HG02623 (cell line): Measurements from ENCODE around the gene NELL1.

ENCODE experiments used
- ATAC-seq: cut with Tn5 transposase; IDR thresholded peaks from one replicate; pipeline ENCODE4 v1.9.1; 2021; ENCODE audit warnings: moderate library complexity; ENCODE audit not compliant: unreplicated experiment

Gene NELL1

DNA sequence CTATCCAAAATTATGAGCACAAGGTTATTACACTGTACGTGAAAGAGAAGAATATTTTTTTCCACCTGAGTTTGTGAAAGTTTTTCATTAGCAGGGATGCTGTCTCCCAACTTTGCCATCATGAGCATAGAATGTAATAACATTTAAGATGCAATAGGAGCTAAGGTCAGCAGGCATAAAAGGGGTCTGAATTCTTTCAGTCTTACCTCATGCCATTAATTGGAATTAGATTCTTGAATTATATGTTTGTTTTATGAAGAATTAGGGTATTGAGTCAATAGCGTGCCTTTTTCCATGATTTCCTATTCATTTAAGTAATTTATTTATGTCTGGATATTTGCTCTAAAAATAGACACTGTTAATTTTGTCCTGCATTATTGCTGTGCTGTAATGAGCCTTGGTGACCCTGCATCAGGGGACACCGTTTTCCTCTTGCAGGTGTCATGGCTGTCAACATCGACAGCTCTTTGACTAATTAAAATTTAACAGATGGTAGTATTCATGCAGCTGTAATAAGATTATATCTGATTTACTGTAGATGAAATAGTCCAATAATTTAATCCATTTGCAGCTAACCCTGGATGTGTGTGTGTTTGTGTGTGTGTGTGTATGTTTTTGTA lies 637.5 kb downstream of the NELL1 start:
- no peak for ATAC-seq

DNA sequence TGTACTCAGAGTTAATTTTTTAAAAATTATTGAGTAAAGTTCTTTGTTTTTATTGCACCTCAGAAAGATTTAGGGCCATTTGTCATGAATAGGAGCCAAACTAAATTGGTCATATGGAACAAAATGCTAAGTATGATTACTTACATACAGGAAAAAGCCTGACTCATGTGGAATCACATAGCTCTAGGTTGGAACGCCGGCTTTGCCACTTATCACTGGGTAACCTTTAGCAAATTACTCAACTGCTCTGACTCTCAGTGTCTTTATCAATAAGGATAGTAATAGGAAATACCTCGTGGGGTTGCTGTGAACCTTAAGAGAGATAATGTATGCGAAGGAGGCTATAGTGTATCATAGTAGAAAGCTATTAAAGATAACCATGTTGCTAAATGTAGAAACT lies 638.5 kb downstream of the NELL1 start:
- ATAC-seq, result no peak

DNA sequence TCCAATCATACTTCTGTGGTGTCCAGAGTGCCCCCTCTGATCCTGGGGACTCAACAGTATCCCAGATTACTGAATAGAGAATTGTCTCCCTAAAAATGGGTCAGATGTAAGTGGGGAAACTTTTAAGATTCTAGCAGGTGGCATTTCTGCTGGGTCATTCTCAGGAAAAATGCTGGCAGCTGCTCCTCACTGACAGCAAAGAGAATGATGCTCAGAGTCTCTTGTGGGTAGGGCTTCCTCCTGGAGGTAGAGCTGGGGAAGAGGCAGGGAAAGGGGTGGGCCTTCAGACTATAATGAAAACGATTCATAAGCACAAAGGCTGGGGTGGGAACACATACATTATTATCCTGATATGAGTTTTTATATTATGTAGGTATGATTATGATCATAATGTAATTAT lies 647.2 kb downstream of the NELL1 start:
- no peak for ATAC-seq

DNA sequence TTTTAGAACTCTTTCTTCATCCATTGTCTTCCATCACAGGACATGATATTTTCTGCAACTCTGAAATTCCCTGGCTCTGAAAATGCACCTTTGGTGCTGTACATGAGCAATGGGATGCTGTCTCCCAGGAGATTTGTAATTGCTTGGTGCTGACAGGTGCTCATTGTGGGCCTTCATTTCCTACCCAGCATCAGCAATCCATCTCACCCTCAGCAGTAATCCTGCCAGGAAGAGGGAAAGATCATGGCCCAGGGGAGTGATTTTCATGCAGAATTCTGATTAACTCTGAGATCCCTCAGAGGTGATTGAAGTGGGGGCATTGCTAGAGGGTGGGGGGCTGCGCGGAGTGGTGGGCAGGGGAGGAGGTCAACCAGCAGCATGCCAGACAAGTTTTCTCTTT lies 651.7 kb downstream of the NELL1 start:
- ATAC-seq, result no peak

DNA sequence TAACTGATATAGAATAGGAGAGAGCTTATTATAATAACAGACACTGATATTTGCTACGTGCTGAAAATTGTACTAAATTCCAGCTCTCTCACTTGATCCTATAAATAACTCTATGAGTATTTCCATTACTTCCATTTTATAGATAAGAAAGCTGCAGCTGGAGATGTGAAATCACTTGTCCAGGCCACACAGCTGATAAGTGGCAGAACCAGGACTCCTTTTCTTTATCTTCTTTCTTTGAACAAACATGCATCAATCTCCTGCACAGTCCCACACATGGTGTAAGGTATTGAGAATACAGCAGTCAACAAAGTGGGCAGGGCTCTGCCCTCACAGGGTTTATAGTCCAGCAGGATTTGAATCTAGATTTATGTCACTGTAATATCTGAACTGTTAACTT lies 652.1 kb downstream of the NELL1 start:
- no peak for ATAC-seq

DNA sequence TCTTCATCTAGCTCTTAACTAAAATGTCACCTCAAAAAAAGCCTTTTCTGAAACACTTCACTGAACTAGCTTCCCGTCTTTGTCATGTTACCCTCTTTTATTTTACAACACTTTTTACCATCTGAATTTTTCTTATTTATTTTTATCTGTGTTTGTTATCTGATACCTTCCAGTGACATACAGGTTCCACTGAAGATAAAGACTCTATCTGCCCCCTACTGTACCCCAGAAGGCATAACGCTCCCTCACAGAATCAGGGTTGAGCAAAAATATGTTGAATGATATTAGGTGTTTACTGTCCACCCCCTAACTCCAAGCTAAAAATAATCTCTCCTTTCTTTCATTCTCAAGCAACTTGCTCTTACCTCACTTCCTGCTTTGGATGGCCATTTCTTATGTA lies 654.2 kb downstream of the NELL1 start:
- ATAC-seq, result no peak

DNA sequence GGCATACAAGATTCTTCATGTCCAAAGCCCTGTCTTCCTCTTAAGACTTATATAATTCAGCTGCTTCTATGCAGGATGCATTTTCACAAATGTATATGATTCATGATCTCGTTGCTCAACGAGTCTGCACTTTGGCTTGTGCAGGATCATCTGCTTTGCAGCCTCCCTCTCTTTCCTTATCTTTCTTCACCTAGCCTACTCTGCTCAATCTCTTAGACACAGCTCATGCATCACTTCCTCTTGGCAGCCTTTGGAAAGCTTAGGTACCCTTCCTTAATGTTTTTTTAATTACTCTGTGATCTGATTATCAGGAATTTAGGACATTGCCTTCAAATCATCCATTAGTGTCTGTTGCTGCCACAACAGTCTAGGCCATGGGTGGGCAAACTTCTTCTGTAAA lies 673.8 kb downstream of the NELL1 start:
- no peak for ATAC-seq

DNA sequence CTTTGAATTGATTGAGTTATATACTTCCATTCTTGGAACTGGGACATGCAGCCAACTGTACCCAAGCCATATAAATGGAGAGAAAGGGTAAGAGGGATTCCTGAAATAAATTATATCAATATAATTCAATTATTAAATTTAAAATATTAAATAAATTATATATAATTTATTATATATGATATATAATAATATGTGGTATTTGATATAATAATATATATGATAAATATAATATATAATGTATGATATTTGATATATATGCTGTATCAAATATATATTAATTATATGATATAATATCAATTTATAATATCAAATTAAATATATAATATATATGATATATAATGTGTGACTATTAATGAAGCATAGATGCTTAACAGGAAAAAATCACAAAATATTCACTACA lies 677.0 kb downstream of the NELL1 start:
- ATAC-seq, result no peak

DNA sequence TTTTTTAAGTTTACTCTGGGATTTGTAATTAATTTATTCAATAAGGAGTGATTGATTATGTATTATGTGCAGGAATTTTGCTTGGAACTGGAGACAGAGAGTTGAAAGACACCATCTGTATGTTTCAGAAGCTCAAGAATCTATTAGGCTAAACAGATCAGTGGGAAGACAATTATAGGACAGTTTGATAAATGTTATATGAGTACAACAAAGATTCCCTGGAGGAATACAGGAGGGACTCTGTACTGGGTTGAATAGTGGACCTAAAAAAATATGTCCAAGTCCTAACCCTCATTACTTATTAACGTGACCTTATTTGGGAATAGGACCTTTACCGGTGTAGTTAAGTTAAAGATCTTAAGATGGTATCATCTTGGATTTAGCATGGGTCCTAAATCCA lies 681.2 kb downstream of the NELL1 start:
- no peak for ATAC-seq

DNA sequence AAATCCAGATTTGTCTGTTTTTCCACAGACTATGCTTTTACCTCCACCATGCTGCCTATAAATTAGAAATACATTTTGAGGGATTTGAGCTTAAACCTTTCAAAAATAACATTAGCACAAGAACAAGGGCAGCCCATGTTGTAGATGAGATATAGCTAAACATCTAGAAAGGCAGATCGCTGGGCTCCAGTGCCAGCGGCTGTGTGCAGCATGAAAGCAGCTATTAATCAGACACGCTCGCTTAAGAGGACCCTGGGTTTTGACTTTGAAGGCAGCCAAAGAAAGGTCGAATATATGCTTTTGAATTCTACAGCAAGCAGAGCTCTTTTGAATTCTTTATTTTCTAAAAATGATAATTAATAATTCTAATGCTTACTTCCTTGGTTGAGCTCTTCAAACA lies 684.0 kb downstream of the NELL1 start:
- ATAC-seq, result no peak

DNA sequence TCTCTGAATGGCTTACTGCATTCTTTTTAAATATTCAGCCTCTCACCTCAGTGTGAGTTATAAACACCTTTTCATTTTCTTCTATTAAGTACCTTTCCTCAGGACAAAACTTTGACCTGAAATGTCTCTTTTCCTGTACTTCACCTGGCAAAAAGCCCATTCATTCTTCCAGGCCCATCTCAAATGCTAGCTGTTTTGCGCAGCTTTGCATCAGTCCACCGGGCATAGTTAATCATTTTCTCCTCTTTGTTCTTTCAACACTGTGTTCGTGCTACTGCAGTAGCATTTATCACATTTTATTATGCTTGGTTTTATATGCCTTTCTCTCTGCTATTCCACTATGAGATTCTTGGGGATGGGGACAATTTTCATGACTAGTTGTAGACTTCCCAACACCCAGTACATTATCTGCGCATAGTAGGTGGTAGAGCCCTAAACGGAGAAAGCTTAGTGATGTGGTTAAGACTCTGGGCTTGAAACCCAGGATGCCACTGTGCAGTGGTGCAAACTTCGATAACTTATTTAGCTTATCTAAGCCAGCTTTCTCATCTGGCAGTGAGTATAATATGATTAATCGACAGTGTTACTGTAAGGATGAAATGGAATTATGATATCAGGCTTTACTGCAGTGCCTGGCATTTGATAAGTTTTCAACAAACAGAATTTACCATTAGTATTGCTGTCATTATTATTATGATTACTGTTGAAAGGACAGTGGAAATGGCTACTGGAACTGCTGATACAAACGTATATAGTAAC lies 695.7 kb downstream of the NELL1 start:
- ATAC-seq, result no peak

DNA sequence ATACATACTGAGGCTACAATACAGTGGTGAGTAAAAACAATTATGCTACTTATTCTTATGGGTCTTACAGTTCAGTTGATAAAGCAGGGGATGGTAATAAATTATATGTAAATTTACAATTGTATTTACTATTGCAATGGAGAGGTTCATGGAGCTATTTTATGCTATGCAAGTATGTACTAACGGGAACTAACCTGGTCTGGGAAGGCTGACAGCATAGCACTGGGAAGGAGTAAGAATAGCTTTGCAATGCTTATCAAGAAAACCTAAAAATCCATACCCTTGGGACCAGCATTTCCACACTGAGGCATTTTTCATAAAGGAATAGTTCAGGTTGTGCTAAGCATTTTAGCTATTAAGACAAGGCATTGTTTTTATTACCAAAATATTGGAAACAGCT lies 700.6 kb downstream of the NELL1 start:
- no peak for ATAC-seq

DNA sequence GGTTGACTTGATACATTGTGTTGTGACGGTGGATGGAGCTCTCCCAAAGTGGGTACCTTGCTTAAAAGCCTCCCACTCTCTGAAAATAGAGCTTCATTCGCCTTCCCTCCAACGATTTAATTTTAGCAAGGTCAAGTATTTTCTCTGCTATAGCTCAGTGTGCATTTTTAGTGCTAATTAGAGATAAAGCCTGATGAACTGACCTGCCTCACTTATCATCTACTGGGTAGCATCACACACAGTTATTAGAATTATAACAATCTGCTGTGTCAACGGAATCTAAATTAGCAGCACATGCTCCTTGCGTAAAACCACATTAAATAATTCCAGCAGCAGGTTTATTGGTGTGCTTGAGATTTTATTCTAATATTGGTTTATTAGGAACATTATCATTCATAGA lies 701.7 kb downstream of the NELL1 start:
- ATAC-seq, result no peak

DNA sequence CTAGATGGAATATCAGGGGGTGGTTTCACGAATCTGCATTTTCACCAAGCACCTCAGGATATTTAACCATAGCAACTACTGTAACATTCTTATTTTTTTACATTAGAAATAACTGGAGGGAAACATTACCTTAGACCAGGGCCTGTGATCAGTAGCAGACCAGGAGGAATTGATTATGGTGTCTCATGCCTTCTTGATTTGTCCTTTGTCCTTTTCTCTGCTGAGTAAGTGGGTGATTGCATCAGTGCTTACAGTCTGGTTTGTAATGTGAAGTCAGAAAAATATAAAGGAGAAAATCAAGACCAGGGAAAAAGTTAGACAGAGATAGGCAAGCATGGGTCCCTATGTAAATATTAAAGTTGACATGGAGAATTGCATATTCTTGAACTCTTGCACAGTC lies 703.3 kb downstream of the NELL1 start:
- no peak for ATAC-seq

DNA sequence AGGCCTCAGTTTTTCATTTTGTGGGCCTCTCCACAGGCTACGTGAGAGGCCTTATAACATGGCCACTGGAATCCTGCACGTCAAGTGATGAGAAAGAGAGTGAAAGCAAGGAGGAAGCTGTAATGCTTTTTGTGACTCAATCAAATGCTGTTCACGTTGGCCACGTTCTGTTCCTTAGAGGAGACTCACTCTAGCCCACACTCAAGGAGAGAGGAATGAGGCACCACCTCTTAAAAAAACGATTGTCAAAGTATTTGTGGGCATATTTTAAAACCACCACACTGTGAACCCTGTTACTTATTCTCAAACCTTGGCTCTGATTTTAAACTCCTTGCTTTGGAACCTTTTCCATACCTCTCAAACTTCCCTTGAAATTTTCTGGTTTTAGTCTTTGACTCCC lies 705.0 kb downstream of the NELL1 start:
- ATAC-seq, result no peak

DNA sequence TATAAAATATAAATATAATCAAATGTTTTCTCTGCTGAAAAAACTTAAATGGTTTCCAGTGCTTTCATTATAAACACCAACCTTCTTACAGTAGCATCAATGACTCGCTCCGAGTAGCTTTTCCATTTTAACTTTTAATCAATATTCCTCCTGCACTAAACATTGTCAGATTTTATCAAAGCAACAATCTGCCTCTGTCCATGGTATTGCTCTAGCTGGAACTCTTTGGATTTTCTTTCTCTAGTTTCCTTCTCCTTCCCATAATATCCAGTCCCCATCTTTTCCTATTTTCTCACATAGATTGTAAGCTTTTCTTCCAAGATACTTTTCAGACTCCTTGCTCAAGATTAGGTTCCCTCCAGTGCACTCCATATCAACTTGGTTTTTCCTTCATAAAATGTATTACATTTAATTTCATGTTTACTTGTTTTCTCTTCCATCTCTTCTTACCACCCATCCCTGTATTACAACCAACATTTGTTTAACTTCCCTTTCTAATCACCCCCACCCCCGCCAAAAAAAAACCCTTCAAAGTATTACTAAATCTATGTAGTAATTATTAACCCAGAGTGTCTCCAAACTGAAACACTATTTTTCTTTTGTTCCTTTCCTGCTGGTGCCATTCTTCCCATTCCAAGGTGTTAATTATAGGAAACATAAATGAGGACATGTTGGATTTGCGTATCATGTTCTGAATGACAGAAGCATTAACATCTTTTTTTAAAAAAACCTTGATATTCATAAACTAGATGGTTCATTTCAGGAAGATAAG lies 716.5 kb downstream of the NELL1 start:
- no peak for ATAC-seq

DNA sequence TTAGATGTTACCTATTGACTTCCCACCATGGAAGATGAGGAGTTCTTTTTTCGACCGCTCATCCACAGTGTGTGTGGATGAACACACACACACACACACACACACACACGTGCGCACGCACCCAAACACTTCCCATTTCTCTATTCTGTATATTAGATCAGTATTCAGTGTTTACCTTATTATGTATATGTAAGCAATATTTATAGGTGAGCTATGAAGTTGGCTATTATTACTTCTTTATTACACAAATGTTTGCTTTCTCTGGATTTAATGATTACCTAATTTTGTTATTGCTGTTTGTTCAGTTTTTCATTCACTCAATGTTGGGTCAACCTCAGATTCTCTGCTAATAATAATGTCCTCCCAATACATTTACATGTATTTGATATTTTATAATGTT lies 721.0 kb downstream of the NELL1 start:
- no peak for ATAC-seq

DNA sequence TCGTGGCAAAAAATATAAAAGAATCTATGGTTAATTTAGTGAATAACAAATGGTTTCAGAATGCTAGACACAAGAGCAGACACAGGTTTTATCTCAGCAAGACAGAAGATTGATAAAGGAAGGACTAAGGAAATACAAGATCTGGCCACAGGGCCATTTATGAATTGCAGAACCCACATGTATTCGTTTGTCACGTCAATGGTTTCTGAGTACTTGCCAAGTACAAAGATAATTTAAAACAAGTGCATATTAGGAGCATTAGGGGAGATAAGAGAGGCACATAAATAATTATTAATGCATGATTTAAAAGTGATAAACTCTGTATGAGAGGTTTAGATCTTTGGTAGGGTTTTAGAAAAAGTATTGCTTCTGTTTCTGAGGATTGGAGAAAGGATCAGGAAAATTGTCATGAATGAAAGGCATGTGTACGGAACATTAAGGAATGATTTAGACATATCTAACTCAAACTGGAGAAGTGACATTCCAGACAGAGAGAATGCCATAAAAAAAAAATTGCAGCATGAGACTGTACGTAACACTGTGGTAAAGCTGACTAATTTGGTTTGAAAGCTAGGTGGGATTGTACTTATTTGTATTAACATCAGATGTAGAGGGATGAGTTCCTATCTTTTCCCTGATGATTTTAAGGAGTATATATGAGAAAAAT lies 727.1 kb downstream of the NELL1 start:
- ATAC-seq, result no peak

DNA sequence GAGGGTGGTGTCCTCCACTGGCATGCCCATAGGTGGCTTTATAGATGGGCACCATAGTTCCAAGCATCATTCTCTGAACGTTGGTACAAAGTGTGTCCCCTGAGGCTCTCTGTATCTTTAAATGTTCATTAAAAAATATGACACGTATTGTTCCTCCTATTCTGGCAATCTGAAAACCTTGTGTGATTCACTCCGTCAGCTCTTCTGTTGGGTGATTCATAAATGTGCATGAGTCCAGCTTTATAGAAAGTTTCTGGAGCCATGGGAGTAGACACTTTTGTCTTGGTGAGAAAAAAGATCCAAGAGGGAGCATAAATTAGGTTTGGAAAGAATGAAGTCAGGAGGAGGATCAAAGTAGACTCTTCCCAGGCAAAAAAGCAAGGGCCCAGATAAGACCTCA lies 728.8 kb downstream of the NELL1 start:
- ATAC-seq, result no peak

DNA sequence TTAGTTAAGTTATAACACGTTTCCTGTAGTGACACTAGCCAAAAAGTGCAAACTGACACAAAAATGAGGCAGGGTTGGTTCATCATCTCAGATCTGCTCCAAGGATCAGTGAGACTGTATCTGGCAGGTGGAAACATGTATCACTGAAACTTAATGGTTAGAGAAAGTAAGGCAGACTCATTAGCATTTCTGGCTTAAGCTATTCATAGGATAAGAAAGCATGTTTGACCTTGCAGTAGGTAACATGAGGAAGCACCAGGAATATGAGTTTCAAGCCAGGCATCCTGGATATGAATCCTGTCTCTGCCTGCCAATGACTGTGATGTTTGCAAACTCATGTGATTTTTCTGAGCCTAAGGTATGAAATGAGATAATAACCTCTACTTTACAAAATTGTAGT lies 732.1 kb downstream of the NELL1 start:
- ATAC-seq, result no peak

DNA sequence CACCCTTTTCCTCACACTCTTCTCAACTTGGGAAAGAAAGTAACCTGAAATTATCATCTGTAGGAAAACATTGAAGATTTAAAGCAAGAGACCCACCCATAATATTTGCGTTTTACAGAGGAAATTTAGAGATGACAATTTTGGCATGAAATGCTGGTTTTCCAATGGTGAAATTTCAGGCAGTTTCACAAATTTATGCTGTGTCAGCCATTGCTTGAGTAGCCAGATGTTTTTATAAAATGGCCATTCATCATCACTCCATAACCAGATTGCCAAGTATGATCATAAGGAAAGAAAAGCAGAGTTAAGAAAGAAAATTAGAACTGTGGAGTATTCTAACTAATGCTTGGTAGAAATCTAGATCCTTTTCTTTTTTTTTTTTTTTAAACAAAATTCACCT lies 732.9 kb downstream of the NELL1 start:
- ATAC-seq, result no peak

DNA sequence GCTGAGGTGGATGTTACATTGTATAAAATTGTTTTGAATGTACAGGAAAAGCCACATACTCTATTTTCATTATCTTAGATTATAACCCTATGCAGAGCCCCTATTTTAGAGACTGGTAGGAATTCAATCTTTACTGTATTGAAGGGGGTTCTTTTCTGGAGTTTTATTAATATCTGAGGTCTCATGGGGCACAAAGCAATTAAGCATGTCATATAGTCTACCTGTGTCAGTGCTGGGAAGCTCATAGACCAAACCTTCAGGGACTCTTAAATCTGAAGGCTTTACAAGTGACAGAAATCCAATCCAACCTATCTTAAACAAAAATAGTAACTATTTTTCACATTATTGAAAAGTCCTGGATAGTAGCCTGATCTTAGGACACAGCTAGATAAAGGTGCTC lies 733.7 kb downstream of the NELL1 start:
- no peak for ATAC-seq
